Tongue (tissue), 2 donors: ENCODE measurements around the gene POLR2L. TPM values are rescaled to one million over a fixed set of nuclear protein-coding genes. Genes with fewer than 3 reads are reported as not detected.

Source experiments
- DNase-seq: peaks from one replicate; pipeline ENCODE4 v3.0.0-alpha.2; 2015
- total RNA-seq: library from RNA; depleted of rRNA; stranded (reverse); fragments of >200 nt; gene quantifications from one replicate; pipeline ENCODE4 v1.2.3, GENCODE V29; 2014

Gene POLR2L
- total RNA-seq, 1 donor from 2014 or later = 11.9 TPM

- no peak for DNase-seq
These were observed 32.2 kb downstream of the POLR2L start for GRCh38 chr11:810040-810567.

- DNase-seq = peak; percentile 99
These were observed 32.9 kb downstream of the POLR2L start, which contains the start of gene RPLP2 for GRCh38 chr11:809287-810039. RPLP2 (plus strand) TSS chr11:809967; CDS start chr11:810235, 268 bp downstream.

DNA sequence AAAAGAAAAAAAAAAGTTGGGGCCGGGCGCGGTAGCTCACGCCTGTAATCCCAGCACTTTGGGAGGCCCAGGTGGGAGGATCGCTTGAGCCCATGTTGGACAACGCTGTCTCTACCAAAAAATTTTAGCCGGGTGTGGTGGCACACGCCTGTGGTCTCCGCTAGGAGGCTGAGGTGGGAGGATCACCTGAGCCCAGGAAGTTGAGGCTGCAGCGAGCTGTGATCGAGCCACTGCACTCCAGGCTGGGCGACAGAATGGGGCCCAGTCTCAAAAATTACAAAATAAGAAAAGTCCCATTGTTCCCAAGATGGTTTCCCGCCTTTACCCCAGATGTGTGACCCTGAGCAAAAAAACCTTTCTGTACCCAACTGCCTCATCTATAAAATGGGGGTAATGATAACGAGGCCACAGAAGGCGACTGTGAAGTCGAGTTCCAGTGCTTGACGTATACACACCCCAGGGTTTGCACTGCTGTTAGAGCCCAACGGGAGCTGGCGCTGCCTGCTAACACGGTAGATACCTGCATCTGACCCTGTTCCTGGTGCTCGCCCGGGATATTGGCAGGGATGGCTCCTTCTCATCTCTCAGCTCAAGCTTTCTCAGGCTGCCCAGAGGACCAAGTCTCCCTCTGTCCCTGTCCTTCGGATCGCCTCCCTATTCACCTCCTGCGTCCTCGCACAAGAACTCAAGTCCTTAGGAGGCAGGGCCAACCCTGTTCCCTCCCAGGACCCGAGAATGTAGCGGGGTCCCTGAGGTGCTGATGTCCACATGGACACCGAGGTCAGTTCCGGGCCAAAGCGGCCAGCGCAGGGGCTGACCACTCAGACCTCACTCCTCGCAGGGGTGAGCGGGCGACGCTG lies 33.7 kb downstream of the POLR2L start:
- DNase-seq = no peak

DNA sequence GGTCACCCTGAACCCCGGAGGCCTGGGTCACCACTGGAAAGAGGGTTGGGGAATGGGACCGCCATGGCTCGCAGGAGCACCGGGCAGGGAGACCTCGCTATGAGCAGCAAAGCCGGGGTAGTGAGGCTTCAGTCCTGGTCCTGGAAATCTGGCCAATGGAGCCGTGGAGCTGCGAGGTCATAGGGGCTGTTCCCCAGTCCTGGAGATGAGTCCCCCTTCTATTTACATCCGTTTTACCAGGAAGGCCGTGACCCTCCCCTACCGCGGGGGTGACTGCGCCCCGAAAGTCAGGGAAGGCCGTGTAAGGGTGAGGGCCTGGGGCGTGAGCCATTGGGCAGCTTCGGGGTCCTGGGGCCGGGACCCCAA lies 37.7 kb downstream of the POLR2L start:
- DNase-seq = no peak

DNA sequence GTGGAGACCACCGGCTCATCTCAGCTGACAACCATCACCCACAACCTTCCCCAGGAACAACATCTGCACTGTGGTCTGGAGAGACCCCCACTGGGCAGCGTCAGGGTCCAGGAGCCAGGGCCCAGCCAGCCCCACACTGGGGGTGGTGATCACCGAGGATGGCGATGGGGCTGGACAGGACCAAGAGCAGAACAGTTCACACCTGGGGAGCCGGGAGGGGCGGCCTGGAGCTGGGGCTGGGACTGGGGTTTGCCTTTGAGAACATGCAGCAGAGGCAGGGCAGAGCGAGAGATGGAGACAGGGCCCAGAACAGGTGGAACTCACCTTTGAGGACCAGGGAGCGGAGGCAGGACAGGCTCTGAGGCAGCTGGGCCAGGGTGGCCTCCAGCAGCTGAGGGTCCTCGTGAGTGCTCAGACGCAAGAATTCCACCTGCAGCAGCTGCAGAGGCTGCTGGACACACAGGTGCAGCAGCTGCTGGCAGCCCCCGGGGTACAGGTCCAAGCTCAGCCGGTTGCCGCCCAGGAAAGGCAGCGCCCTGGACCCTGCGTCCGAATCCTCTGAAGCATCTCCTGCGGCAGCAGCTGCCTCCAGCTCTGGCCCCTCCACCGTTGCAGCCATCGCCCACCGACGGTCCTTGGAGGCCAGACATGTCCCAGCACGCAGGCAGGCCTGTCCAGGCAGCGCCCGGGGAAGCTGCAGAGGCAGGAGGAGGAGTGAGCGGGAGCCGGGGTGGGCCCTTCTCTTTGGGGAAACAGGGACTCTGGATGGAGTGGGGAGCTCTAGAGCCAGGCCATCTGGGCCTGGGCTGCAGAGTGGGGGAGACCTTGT lies 38.3 kb downstream of the POLR2L start:
- peak; percentile 53 for DNase-seq

- DNase-seq = no peak
These were observed 38.9 kb downstream of the POLR2L start for GRCh38 chr11:803467-803742.

- DNase-seq = no peak
These were observed 39.4 kb downstream of the POLR2L start for GRCh38 chr11:802693-803466.

GRCh38 chr11:802018-802617 lies 40.2 kb downstream of the POLR2L start:
- DNase-seq = no peak

DNA sequence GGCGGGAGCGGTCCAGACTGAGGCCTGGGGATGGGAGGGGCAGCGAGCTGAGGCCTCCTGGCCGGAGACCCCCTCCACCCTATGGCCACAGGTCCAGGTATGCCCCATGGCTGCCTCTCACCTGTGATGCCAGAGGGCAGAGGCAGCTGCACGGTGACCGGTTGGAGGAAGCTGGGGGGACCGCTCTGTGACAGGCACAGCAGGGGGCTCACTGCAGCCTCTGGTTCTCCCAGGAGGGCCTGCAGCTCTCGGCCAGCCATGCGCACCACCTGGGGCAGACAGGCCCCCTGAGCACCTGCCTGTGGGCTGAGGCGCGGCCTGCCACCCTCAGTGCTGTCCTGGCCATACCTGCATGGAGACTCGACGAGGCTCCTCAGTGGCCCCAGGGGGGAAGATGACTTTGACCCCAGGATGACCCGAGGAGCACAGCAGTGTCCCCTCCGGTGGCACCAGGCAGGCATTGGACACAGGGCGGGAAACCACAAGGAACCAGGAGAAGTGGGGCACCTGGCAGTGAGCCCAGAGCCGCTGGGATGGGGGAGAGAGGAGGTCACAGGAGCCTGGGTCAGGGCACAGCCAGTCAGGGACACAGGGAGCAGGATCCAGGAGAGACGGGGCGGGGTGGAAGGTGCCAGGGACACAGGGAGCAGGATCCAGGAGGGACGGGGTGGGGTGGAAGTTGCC lies 41.1 kb downstream of the POLR2L start:
- DNase-seq = no peak

DNA sequence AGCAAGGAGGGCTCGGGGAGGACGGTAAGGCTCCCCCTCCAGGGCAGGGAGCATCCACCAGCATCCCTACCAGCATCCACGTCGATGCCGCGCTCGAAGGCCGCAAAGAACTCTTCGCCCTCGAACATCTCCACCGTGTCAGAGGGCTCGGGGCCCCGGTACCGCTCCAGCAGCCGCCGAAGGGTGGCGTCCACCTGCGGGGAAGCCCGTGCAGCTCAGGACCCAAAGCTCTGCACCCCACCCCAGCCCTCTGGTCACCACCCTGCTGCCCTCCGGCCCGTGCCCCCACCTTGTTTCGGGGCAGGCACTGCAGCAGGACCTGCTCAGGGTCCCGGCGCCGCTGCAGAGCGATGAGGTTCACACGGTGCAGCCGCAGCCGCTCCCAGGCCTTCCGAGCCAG lies 41.9 kb downstream of the POLR2L start:
- DNase-seq = no peak

- DNase-seq = no peak
These were observed 42.5 kb downstream of the POLR2L start for GRCh38 chr11:799641-800316.

GRCh38 chr11:798093-798713 lies 44.1 kb downstream of the POLR2L start, which contains the start of gene SLC25A22:
SLC25A22 (minus strand) TSS chr11:798281; CDS start chr11:795006, 3,275 bp downstream.
- peak; percentile 91 for DNase-seq

DNA sequence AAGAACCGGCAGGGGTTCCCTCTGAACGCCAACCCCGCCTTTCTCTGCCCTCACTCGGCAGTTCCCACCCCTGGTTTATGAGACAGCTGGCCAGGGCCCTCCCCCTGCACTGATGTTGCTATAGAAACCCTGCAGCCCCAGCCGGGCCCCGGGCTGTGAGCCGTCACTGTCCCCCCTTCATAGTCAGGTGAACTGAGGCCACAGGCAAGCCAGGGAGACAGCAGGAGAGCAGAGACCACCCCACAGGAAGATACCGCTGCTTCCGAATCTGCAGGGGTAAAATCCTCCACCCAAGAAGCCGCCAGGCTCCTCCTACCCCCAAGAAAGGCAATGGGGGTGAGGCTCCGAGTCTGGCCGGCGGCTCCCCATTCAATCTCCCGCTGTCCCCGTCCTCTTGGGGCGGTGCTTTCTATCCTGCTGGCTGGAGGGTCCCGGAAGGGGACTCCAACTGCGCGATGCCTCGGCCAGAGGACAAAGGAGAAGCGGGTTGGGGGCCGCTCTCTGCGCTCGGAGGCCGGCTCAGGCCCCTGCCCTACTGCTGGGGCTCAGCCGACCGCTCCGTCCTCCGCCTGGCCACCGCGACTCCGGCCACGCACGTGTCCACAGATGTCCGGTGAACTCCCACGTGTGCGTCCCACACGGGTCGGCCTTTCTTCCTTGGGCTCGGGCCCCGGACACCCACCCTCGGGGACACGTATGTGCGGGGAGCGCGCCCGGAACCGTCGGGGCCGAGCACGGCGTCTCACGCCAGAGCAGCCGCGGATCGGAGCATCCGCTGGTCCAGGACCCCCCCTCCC lies 44.8 kb downstream of the POLR2L start:
- DNase-seq = peak; percentile 96

DNA sequence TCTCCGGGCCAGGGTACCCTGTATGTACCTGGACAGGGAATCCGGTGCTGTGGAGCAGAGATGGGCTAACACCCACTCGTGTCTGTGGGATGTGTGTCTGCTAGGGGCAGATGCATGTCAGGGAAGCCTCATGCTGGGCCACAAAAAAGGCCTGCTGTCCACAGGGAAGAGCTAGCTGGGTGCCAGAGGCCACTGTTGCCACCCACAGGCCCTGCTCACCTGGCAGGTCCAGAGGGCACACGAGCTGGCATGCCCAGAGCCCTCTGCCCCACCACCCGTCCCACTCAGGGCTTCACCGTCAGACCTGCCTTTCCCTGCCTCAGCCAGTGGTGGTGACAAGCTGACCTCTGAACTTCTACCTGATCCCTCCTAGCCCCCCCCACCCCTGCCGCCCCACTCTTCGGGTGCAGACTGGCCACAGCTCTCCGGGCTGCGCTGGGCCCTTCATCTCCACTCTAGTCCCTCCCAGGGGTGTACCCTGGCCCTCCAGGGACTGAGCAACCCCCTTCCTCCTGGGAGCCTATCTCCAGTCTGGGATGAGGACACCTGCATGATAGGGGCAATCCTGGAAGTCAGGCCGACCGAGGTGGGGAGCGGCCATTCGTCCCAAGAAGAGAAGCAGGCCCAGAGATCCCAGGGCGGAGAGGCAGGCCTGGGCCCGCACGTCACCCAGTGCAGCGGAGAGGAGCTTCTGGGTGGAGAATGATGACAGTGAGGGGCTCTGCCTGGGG lies 45.6 kb downstream of the POLR2L start:
- no peak for DNase-seq

- peak; percentile 84 for DNase-seq
These were observed 46.4 kb downstream of the POLR2L start for GRCh38 chr11:795634-796564.

GRCh38 chr11:794766-795633 lies 47.3 kb downstream of the POLR2L start:
- DNase-seq = no peak
